Activated CD8-positive, alpha-beta memory T cell treated with anti-CD3 and anti-CD28 coated beads for 4 hours (primary cell): Measurements from ENCODE around the gene LCE1F.

Experiments
- DNase-seq, 2 donors: peaks; one replicate each; pipeline ENCODE4 v3.0.0-alpha.2; 2020; ENCODE audit warnings: low read depth in 2 of 2

Gene LCE1F

GRCh38 chr1:152774875-152775274, at the start of gene LCE1F:
Gene LCE1F (plus strand): TSS chr1:152775140. CDS start chr1:152776372, 1,232 bp downstream.
- DNase-seq, result no peak

- DNase-seq, result no peak
Measured at GRCh38 chr1:152725261-152725660, 49.7 kb upstream of the LCE1F start.

GRCh38 chr1:152728986-152729385, 46.0 kb upstream of the LCE1F start:
- no peak for DNase-seq

- DNase-seq, result no peak
Measured at GRCh38 chr1:152735648-152736047, 39.3 kb upstream of the LCE1F start.

DNA sequence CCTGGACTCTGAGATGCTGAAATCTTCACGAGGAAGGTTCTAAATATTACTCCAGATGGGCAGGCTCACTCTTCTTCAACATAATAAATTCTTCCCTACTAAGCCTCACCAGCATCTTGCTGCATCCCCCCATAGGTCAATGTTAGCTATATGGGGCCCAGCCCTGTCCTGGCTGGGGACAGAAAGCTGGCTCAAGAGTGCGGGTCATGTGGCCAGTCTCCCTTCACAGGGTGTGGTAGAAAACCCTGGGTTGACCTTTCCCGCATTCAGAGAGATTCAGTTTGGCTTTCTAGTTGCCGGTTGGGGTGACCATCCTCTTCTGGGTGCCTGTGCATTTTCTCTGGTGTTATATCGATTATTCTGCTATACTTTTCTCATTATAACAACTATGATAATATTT, 36.9 kb upstream of the LCE1F start:
- DNase-seq, result no peak

GRCh38 chr1:152739841-152740240, 35.1 kb upstream of the LCE1F start:
- DNase-seq, result no peak

DNA sequence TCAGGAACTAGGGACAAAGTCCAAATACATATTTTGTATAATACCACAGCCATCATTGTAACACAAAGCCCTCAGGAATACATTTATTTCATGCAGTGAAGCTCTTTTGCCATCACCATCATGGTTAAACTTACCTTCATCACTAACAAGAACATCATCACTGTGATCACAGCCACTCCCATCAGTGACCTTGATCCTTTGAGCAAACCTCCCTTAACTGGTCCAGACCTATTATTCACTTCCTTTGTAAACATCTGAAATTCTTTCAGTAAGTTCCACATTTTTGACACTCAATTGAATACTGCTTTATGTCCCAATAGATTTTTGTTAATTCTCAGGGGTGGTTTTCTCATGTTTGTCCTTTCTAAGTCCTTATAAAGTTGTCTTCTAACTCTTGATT, 33.3 kb upstream of the LCE1F start:
- DNase-seq, result no peak

- no peak for DNase-seq
Measured at GRCh38 chr1:152743371-152744145, 31.4 kb upstream of the LCE1F start.

DNA sequence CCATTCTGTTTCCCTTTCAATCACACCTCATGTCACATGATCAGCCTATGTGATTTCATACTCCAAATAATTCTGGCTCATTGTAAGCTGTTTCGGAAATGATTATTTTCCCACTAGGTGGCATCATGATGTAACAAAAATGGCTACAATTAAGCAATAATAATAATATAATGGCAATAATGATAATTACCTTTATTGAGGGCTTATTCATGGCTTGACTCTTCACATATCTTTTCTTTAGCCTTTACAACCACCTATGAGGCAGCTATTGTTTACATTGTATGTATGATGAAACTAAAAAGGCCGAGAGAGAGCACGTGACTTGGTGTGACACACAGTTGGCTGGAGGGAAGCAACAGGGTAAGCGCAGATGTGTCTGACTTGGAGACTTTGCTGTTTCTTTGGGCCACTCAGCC, 29.6 kb upstream of the LCE1F start:
- DNase-seq, result no peak

GRCh38 chr1:152745765-152746444, 29.0 kb upstream of the LCE1F start:
- no peak for DNase-seq

DNA sequence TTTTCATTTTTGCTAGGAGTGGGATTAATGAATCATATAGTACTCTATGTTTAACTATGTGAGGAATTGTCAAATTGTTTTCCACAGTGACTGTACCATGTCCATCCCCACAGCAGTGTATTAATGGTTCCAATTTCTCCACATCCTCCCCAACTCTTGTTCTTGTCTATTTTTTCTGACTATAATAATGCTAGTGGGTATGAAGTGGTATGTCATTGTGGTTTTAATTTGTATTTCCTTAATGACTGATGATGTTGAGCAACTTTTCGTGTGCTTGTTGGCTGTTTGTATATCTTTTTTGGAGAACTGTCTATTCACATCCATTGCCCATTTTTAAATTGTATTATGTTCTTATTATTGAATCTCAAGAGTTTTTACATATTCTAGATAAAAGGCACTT, 27.1 kb upstream of the LCE1F start:
- no peak for DNase-seq

DNA sequence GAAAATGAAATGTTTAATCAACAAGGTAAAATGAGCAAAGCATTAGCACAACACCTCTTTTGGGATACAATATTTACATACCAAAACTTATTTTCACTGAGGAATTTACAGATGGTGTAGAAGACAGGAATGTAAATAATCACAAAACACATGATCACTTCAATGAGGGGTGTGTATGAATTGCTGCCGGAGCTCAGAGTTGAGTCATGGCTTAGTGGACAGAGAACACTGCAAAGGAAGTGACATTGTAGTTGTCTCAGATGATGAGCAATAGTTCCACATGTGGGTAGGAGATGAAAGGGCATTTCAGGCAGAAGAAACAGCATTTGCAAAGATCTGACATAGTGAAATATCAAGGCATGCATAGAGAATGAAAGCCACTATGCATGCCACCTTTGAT, 22.7 kb upstream of the LCE1F start:
- no peak for DNase-seq

- DNase-seq, result no peak
Measured at GRCh38 chr1:152753586-152753985, 21.4 kb upstream of the LCE1F start.

GRCh38 chr1:152756872-152757271, 18.1 kb upstream of the LCE1F start:
- no peak for DNase-seq

GRCh38 chr1:152757747-152758146, 17.2 kb upstream of the LCE1F start, which contains the start of gene KPRP:
Gene KPRP (plus strand): TSS chr1:152758025. CDS start chr1:152759589, 1,564 bp downstream.
- no peak for DNase-seq

GRCh38 chr1:152758636-152759035, 16.3 kb upstream of the LCE1F start:
- DNase-seq, result no peak

DNA sequence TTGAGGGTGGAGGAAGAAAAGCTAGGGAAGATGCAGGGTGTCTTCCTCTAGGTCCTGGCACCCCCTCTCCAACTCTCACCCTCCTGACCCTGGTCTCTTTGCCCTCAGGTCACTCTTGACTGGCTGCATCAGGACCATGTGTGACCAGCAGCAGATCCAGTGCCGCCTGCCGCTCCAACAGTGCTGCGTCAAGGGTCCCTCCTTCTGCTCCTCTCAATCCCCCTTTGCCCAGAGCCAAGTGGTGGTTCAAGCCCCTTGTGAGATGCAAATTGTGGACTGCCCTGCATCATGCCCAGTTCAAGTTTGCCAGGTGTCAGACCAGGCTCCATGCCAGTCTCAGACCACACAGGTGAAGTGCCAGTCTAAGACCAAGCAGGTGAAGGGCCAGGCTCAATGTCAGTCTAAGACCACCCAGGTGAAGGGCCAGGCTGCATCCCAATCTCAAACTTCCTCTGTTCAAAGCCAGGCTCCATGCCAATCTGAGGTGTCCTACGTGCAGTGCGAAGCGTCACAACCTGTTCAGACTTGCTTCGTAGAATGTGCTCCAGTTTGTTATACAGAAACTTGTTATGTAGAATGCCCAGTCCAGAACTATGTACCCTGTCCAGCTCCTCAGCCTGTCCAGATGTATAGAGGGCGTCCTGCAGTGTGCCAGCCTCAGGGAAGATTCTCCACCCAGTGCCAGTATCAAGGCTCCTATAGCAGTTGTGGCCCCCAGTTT, 15.3 kb upstream of the LCE1F start:
- no peak for DNase-seq

DNA sequence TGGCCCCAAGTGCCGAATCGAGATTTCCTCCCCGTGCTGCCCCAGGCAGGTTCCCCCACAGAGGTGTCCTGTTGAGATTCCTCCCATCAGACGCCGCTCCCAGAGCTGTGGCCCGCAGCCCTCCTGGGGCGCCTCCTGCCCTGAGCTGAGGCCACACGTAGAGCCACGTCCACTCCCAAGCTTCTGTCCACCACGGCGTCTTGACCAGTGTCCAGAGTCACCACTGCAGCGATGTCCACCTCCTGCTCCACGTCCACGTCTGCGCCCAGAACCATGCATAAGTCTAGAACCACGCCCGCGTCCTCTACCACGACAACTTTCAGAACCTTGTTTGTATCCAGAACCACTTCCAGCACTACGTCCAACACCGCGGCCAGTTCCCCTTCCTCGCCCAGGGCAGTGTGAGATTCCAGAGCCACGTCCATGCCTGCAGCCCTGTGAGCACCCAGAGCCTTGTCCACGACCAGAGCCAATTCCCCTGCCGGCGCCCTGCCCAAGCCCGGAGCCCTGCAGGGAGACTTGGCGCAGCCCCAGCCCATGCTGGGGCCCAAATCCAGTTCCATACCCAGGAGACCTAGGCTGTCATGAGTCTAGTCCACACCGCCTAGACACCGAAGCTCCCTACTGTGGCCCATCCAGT, 14.3 kb upstream of the LCE1F start:
- DNase-seq, result no peak

- no peak for DNase-seq
Measured at GRCh38 chr1:152761609-152762213, 13.2 kb upstream of the LCE1F start.

DNA sequence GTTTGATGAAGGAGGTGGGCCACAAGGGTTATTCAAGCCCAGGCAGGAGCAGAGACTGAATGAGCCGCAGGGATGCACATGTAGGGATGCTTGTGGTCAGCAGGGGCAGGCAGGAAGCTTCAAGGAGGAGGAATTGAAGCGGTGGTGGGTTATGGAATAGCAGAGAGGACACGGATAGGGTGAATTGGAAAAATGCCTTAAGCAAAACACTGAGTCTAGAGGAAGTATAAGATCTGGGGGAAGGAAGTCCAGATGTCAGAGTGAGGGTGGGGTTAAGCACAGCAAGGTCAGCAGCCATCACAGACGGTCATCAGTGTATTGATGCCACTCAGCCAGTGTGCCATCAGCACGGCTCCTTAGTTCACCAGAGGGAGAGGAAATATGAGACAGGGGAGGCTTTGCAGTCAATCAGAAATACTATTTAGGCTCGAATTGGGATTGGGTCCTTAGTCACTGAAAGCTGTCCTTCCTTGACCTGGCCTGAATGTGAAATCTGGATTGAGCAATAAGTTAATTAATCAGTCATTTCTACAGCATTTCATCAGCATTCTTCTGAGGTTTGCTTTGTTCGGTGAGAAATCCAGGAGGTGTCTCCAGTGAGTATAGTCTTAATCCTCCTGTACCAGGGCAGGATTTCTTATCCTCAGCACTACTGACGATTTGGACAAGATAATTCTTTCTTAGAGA, 6.0 kb upstream of the LCE1F start:
- DNase-seq, result no peak

- DNase-seq, result no peak
Measured at GRCh38 chr1:152770411-152770810, 4.5 kb upstream of the LCE1F start.
